ENCODE measurements around the gene FKBP6.
"Not testable (repeated sequence)": the region's sequence is repeated elsewhere in the genome, so short reads cannot be mapped to it uniquely, and the experiment has no call there.

The FKBP6 gene

DNA sequence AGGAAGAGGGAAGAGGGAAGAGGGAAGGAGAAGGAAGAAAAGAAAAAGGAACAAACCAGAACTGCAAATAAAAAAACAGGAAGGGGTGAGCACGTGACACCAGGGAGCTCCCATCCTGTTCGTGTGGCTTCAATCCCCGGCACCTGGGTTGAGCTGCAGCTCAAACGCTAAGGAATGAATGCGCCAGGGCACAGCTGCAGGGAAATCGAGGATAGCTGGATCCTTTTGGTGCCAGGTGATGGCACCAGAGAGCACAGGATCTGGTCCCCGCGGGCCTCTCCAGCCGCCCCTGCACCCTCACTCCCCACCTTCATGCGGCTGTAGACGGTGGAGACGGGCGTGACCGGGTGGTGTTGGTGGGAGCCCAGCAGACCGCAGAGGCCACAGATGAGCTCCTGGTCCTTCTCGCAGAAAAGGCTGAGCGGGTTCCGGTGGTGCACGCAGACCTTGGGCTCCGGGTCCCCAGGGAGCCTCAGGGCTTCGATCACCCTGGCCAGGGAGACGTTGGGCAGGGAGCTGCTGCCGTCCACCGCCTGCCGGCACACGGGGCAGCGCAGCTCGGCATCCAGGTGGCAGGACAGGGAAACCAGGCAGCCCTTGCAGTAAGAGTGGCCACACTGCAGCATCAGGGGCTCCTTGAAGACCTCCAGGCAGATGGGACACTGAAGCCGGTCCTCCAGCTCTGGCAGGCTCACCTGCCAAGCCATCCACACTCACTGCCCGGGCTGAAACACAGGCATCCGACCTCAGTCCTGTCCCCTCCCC lies 3.7 kb upstream of the FKBP6 start:
- DNase-seq (ENCODE audit: low read depth) = peak; percentile 7

DNA sequence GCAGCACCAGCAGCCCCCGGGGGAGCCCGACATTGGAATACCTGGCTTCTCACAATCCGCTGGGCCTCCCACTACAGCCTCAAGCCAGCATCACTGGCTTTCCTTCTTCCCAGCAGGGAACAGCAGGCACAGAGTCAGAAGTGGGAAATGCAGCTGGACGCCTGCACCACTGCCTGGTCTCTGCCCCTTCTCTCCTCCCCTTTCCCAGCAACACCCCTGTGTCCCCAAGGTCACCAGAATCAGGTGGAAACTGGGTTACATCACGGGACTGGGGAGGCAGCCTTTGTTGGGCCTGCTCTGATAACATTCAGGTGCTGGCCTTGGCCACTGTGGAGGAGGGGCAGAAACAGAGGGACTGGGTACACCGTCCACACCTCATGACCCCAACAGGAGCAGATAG lies 2.5 kb upstream of the FKBP6 start:
- DNase-seq (ENCODE audit: low read depth) = not testable (repeated sequence)

DNA sequence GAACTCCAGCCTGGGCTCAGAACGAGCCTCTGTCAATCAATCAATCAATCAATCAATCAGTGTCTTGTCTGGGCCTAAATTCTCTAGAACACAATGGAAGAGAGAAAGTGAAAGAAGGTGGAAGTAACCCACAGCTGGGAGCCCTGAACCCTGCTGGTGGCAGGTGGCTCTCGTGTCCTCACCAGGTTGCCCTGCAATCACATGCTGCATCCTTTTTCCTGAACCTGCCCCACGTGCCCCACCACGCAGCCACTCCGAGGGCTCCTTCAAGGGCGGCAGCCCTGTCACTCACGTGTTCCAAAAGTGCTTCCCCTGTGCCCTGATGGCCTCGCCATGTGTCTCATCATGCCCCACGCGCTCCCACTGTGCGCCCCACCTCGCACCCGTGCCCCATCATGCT lies 512 bp upstream of the FKBP6 start:
- not testable (repeated sequence) for DNase-seq (ENCODE audit: low read depth)

DNA sequence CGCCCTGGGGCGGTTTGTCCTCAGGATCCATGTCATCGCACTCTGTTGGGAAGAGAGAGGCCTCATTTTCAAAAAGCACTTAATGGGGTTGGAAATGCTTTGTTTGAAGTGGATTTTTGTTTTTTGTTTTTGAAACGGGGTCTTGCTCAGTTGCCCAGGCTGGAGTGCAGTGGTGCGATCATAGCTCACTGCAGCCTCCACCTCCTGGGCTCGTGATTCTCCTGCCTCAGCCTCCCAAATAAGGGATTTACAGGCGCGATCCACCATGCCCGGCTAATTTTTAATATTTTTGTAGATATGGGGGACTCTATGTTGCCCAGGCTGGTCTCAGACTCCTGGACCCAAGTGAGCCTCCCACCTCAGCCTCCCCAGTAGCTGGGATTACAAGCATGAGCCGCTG lies 735 bp downstream of the FKBP6 start:
- DNase-seq (ENCODE audit: low read depth) = no peak

DNA sequence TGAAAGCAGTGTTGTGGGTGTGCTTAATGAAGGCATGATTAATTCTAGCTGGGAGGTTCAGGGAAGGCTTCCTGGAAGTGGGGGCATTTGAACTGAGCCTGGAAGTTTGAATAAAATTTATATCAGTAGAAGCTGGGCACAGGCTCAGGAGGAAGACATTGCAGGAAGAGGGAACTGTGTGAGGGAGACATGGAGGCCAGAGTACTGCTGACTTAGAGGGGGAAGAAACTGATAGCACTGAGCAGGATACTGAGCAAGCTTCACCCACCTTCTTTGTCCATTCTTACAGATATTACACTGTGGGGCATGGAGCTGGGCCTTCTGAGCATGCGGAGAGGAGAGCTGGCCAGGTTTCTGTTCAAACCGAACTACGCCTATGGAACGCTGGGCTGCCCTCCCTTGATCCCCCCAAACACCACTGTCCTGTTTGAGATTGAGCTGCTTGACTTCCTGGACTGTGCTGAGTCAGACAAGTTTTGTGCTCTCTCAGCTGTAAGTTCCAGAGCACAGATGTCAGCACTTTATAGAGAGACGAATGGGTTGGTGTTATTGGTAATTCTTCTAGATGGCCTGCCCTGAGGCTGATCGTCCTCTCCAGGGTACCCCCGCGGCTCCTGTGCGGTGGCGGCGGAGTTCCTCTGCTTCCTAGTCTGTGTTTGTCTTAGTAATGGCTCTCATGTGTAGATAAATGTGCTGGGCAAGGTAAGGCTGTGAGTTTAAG lies 2.1 kb downstream of the FKBP6 start:
- DNase-seq (ENCODE audit: low read depth) = no peak

DNA sequence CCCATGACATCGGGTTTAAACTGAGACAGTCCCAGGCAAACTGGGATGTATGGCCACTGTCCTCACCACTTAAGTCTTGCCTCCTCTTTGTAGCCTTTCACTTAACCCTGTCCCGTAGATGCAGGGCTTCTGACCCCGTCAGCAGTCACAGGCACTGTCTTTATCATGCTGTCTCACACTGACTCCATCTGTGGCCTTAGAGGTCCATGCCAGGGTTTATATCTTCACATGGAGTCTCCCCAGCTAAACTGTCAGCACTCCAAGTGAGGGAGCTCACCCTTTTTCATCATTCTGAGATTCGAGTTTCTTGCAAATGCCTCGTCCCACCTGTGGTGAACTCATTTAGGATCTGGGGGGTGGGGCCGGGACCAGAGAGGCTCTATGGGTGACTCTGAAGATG lies 2.8 kb downstream of the FKBP6 start:
- DNase-seq (ENCODE audit: low read depth) = no peak

DNA sequence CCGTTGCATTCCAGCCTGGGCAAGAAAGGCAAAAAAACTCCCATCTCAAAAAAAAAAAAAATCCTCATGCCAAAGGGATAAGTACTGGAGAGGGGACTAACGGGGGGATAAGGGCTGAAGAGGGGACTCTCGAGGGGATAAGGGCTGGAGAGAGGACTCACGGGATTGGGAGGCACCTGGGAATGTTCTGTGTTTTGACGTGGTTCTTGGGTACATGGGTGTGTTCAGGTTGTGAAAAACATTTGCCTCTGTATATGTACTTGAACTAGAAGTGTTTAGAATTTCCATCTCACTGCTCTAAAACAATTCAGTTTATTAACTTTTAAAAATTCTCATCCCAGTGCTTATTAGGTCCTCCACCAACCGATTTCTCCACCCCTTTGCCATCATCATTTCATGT lies 4.5 kb downstream of the FKBP6 start:
- no peak for DNase-seq (ENCODE audit: low read depth)

DNA sequence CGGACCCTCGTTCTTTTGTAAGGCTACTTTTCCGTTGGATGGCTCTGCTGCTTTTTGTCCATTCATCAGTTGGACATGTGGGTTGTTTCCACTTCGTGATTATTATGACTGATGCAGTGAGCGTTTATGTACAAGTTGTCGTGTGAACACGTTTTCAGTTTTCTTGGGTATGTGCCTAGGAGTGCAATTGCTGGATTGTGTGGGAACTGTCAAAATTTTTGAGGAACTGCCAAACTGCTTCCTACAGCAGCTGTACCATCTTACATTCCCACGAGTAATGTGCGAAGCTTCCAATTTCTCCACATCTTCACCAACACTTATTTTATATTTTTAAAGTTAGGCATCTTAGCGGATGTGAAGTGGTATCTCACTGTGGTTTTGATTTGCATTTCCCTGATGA lies 10.4 kb downstream of the FKBP6 start:
- no peak for DNase-seq (ENCODE audit: low read depth)

DNA sequence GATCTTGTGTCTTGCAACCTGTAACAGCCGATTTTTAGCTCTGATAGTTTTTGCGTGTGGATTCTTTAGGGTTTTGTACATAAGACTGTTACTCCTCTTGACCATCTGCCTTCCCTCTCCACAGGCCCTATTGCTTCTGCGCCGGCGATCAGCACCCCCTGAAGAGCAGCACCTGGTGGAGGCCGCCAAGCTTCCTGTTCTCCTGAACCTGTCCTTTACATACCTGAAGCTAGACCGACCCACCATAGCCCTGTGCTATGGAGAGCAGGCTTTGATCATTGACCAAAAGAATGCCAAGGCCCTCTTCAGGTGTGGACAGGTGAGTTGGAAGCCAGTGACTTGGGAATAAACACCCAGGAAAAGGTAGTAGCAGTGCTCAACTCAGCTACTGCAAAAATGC lies 12.6 kb downstream of the FKBP6 start:
- DNase-seq (ENCODE audit: low read depth) = no peak

DNA sequence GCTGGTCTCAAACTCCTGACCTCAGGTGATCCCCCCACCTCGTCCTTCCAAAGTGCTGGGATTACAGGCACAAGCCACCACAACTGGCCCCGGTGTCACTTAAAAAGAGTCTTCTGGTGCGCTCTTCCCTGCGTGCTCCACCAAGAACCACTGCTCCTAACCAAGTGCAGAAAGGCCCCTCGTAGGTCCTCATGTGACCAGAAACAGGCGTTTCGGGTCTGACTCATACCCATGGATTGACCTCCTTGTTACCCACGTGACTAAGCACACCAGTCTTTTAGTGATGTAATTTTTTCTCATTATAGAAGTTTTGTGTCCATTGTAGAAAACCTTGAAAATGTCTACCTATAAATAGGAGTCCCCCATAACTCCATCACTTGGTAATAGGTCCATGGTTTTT lies 13.9 kb downstream of the FKBP6 start:
- DNase-seq (ENCODE audit: low read depth) = no peak

DNA sequence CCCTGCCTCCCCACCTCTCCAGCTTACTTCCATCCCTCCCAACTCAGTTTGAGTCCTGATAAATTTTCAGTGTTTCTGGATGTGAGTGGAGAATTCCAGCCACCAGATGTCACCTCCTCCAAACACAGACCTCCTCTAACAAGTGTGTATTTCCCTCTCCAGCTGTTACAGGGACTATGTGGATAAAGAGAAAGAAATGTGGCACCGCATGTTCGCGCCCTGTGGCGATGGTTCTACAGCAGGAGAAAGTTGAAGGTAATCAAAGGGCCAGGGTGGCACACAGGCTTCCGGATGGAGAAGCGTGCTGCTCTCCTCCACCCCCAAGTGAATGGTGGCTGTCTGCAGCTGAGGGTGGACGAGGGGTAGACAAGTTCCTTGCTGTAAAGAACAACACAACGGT lies 14.7 kb downstream of the FKBP6 start:
- no peak for DNase-seq (ENCODE audit: low read depth)

DNA sequence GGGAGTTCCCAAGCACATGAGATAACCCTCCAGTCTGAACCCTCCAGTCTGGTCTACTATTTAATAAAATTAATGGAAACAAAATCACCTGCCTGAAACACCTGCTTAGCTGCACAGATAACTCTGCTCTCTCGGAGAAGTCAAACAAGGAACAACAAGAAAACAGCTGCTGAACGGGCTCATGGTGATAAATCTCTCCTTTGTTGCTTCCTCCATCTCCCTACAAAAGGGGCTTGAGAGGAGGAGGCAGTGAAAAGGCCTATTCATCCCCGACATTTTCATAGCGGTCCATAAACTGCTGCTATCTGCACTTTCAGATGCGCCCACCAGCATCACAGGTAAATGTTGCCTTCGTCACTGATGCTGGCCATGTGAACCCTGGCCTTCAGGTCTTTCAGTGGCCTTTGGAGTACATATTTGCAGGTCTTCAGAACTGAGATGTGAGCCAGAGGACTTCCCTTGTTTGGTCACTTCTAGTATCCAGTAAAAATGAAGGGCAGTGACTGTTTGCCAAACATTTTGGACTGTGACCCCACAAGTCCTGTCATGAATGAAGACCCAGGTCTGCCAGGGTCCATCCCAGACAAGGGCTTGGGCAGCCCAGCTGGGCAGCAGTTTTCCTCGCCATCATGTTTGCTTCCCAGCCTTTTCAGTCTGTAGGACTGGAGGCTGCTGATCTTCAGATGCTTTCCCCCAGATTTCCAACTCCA lies 15.9 kb downstream of the FKBP6 start:
- DNase-seq (ENCODE audit: low read depth) = no peak

DNA sequence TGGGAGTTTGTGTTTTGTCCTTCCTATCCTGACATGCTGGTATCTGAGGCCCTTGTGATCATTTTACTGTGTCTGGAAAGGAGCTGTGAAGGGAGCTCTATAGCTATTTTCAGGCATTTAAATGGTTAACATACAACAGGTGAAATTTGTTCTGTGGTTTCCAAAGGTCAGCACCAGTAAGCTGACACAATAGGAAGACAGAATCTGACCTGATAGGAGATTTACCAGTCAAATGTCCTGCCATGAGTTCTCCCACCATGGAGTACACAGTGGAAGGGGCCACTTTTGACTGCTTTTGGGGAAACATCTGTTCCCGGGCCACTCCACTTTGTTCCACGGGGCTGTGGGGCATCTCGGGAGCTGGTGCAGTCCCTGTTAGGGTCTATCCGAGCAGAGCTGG lies 17.6 kb downstream of the FKBP6 start:
- DNase-seq (ENCODE audit: low read depth) = no peak

DNA sequence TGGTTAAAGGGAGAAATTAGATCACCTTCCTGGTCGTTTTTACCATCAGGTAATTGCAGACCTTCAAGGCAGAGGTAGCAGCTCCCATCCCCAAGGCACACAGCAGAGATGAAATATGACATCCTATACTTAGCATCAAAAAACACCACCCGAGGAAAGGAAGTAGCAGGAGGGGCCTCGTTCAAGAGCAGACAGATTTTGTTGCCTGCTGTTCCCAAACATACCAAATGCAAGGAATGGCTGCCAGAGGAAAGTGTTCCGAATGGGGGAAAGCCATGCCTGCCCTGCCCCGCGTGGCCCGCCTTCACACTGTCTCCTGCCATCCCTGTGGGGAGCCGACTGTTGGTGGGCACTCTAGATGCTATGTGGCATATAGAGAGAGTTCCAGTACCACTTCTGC lies 18.0 kb downstream of the FKBP6 start:
- DNase-seq (ENCODE audit: low read depth) = no peak

DNA sequence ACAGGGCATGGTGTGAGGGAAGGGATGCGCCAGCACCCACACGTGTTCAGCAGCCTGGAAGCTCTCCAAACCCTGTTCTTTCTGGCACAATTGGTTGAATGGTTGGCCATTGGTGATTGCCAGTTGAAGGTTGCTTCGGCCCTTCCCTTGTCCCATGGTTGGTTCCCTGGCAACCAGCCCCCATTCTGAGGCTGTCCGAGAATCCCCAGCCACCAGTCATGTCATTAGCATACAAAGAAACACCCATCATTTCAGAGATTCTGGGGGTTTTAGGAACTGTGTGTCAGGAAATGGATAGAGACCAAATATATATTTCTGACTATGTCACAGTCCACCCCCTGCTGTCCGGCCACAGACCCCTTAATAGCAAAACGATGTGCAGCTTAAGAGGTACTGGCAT lies 21.8 kb downstream of the FKBP6 start:
- DNase-seq (ENCODE audit: low read depth) = no peak

DNA sequence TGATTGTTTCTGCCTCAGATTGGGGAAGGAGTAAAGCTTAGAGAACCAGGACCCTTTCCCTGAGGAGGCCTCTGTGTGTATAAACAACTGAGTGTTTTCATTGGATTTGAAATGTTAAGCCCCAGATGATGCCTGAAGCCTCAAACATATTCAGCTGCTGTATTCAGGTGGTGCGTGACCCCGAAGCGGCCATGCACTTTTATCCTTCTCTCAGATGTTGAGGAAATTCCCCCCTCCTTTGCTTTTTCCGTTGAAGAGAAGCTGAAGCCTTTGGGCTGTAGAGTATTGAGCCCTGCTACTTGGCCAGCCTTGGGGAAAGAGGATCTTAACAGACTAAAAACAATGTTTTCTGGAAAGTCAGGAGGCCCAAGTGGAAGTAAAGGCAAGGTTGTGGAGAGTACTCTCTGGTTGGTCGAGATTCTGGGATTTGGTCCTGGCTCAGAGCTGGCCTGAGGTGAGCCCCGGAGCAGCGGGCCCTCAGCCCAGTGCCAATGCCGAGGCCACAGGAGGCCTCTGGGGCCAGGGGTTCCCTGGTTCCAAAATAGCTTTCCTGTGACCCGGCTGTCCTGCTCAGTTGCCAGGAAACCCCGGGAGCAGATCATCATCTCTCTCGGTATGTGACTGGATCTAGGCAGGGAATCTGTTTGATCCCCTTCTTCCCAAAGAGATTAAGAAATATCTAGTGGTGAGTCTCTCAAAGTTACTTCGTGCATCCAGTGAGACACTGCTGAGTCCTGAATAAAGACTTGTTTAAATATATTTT lies 22.5 kb downstream of the FKBP6 start:
- DNase-seq (ENCODE audit: low read depth) = no peak

DNA sequence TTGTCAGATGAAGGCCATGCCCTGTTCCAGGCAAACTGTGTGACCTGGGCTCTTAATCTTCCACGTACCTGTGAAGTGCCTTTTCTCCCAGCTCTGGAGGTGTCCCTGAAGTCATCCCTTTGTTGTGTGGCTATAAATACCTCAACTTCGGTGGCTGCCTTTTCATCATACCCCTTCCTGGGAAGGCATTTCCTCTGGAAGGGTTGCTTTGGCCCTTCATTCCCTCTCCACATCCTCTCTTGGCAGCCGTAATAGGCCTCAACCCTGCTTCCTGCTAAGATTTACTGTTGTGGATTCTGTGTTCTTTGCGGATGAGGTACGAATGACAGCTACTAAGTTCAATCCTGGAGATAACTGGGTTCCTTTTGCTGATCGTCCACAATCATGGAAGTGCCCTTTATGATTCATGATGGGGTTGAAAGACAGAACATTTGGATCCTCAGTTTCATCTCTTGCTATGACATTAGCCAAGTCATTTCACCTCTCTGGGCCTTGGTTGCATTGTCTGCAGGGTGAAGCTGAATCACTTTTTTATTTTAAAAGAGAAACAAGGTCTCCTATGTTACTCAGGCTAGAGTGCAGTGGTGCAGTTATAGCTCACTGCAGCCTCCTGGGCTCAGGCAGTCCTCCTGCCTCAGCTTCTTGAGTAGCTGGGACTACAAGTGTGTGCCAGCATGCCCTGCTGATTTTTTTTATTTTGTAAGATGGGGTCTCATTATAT lies 23.6 kb downstream of the FKBP6 start:
- no peak for DNase-seq (ENCODE audit: low read depth)

DNA sequence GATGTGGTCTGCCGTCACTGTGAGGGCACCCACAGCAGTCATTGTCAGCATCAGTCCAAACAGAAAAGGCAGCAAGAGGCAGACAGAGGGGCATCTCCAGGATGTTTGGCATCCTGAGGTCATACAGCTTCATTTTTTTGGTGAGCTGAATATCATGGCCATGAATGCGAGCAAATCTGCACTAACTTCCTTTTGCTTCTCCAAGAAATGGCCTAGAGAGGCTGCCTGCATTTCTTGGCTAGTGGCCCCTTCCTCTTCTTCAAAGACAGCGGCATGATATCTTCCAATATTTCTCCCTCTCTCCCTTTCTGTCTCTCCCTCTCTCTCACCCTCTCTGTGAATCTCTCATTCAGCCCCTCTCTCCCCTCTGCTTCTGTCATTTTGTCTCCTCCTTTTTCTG lies 24.8 kb downstream of the FKBP6 start:
- DNase-seq (ENCODE audit: low read depth) = no peak

DNA sequence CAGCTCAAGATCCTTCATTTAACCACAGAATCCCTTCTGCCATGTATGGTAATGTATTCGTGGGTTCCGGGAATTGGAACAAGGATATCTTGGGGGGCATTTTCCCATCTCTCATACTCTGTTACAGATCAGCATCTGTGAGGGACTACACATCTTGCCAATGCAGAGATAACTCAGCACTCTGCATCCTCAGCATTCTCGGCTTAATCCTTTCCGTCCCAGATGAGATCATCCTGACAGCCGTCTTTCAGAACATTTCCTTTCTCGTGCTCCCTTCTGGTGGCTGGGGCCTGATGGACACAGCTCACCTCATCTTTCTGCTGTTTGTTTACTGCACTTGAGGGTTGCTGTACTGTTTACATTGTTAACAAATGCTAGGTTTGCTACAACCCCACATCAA lies 25.3 kb downstream of the FKBP6 start:
- no peak for DNase-seq (ENCODE audit: low read depth)

DNA sequence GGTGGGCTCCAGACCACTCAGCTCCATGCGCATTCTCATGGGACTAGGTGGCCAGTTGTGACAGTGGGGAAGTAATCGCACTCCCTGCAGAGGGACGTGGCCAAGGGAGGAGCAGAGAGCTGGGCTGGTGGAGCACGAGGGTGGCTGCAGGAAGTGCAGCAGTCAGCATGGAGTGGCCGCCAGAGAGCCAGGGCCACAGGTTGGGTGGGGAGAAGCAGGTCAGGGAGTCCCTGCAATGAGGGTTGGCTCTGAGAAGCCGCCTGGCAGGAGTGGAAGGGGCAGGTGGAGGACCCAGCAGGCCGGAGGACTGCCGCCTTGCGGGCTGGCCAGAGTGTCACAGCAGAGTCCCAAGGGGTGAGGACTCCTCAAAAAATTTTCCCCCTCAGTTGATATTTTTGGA lies 26.2 kb downstream of the FKBP6 start:
- no peak for DNase-seq (ENCODE audit: low read depth)

DNA sequence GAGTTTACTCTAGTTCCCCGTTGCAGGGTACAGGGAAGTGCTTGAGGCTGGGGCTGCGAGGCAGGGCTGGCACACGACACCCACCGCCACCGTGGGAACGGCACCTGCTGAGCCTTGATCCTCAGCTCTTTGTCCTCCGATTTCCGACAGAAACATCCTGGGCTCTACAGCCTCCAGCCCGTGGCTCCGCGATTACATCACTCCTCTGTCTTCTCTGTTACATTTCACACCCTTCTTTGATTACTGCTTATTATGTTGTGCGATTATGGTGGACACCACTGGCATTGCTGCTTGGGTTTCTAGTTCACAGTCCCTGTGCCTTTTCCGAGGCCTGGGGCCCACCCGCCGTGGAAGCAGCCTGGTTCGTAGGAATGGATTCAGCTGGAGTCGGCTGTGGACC lies 26.9 kb downstream of the FKBP6 start:
- DNase-seq (ENCODE audit: low read depth) = no peak

DNA sequence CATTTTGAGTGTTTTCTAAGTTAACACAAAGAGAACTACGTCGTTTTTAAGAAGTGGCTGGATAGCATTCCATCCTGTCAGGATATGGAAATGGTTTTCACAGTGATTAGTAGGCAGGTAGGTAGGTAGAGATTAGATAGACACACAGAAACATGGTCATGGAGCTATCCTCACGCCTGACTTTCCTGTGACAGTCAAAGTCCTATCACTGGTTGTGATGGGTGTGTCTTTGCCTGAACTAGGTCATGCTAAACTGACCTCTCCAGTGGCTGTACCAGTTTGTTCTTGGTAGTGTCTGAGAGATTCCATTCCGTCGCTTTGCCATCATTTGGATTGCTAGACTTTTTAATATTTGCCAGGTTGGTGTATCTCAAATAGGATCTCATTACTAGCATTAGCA lies 28.2 kb downstream of the FKBP6 start:
- no peak for DNase-seq (ENCODE audit: low read depth)
